Measurements from ENCODE around the gene IDE. TPM values are rescaled to one million over a fixed set of nuclear protein-coding genes. Genes with fewer than 3 reads are reported as not detected.

Gene IDE
- total and polyA plus RNA-seq, 2 donors (not counting 3 experiments of a cell fraction or from before 2014, with no cell fraction given) = 10.7 to 52.6 TPM

DNA sequence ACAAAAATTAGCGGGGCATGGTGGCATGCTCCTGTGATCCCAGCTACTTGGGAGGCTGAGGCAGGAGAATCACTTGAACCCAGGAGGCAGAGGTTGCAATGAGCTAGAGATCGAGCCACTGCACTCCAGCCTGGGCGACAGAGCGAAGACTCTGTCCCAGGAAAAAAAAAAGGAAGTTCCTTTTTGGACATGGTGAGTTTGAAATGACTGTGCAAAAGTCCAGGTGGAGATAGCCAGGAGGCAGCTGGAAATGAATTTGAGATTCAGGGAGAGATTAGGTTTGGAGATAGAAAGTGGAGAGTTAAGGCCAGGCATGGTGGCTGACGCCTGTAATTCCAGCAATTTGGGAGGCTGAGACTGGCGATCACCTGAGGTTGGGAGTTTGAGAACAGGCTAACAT, 143.8 kb downstream of the IDE start:
- Histone ChIP-seq H2AFZ (ENCODE audit: low read depth, low read length) (no peak overlapping the region), H3K9me1 (replicated peaks; ENCODE audit: control insufficient read depth, extremely low read depth, insufficient read depth, low read length) (no peaks in the 10 kb centered on the region), H3K36me3 (ENCODE audit: control insufficient read depth in 2 of 2, extremely low read depth in 1 of 2, insufficient read depth in 2 of 2, low read length in 2 of 2) (no peaks in the 10 kb centered on the region), H3K4me2 (ENCODE audit: insufficient read depth, low read length) (no peak overlapping the region), H4K20me1 (replicated peaks; ENCODE audit: control insufficient read depth, extremely low read depth, insufficient read depth, low read length) (no peaks in the 10 kb centered on the region), H3K27me3 (ENCODE audit: control insufficient read depth in 2 of 2, insufficient read depth in 2 of 2, low read length in 2 of 2) (no peaks in the 10 kb centered on the region), H3K9me3 (replicated peaks; ENCODE audit: control insufficient read depth, insufficient read depth, low read length) (no peaks in the 10 kb centered on the region), H3K4me1 (ENCODE audit: control insufficient read depth, extremely low read depth, insufficient read depth, low read length) (peaks cover 10% of the 10 kb centered on the region), H3K27ac (ENCODE audit: insufficient read depth, low read depth, low read length) (no peak overlapping the region), H3K9ac (replicated peaks; ENCODE audit: extremely low read depth, insufficient read depth, low read length) (no peak overlapping the region), H3K79me2 (ENCODE audit: control insufficient read depth, insufficient read depth, low read length) (no peaks in the 10 kb centered on the region), H3K4me3 (replicated peaks in 1 of 3; ENCODE audit: insufficient read depth in 1 of 3, low read depth in 1 of 3, low read length in 3 of 3) (no peak overlapping the region)
- intact Hi-C loops (cut with micrococcal nuclease) (loop anchor here (5.0 kb wide), 2 partner anchors 138 to 573 kb away; partner anchors contain the start of genes CPEB3 and MARCHF5), dilution Hi-C loops (cut with MboI; ENCODE audit: extremely low pct_ligation_motif_present, low sequenced_read_pairs) (no loop called here)
- DNase-seq (ENCODE audit: low read depth, low spot score) (no peak), FAIRE-seq (no peak)
- no peak for TF ChIP-seq GATA2 (IDR thresholded peaks at IDR 0.05; ENCODE audit: insufficient read depth, insufficient read length, low read depth, low read length)
- TF ChIP-seq FOS (IDR thresholded peaks at IDR 0.05; ENCODE audit: borderline replicate concordance, insufficient read depth, low read length) = no peak
- TF ChIP-seq, protein P1, sequence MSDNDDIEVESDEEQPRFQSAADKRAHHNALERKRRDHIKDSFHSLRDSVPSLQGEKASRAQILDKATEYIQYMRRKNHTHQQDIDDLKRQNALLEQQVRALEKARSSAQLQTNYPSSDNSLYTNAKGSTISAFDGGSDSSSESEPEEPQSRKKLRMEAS (IDR thresholded peaks at IDR 0.05; ENCODE audit: insufficient read depth, insufficient read length) = no peak
- no peak for TF ChIP-seq POLR2A (IDR thresholded peaks at IDR 0.05; ENCODE audit: low read depth, low read length)
- ChIA-PET CTCF (no interaction called here), POLR2A (no interaction called here)
- BruUV-seq (replicated peaks) = no TSS peak

DNA sequence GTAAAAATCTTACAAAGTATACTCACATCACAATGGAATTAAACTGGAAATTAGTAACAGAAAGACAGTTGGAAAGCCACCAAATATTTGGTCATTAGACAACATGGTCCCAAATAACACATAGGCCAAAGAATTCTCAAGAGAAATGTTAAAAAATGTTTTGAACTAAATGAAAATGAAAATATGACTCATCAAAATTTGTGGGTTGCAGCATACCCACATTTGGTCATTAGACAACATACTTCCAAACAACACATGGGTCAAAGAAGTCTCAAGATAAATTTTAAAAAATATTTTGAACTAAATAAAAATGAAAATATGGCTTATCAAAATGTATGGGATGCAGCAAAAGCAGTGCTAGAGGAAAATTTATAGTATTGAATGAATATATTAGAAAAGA, 152.3 kb downstream of the IDE start:
- intact Hi-C loops (cut with micrococcal nuclease) = no loop called here
- POLR2A ChIA-PET = no interaction called here
- H3K9me1 ChIP-seq (replicated peaks; ENCODE audit: control insufficient read depth, extremely low read depth, insufficient read depth, low read length) = no peaks in the 10 kb centered on the region

More for the DNA sequence above, 152.3 kb downstream of the IDE start:
- TF ChIP-seq GATA2 (IDR thresholded peaks at IDR 0.05; ENCODE audit: insufficient read depth, insufficient read length, low read depth, low read length) (no peak), POLR2AphosphoS5 (IDR thresholded peaks at IDR 0.05; ENCODE audit: insufficient read depth, low read depth, low read length) (no peak), FOS (IDR thresholded peaks at IDR 0.05; ENCODE audit: borderline replicate concordance, insufficient read depth, low read length) (no peak), POLR2A (IDR thresholded peaks at IDR 0.05; ENCODE audit: low read depth, low read length) (no peak), MYC (IDR thresholded peaks at IDR 0.05; ENCODE audit: low read depth, low read length) (no peak), EZH2 (IDR thresholded peaks at IDR 0.05; ENCODE audit: borderline replicate concordance, low read depth, low read length, severe bottlenecking) (no peak), JUN (IDR thresholded peaks at IDR 0.05; ENCODE audit: borderline replicate concordance, insufficient read depth, insufficient read length, low read depth) (no peak)
- TF ChIP-seq, protein P1 (IDR thresholded peaks at IDR 0.05; ENCODE audit: insufficient read depth, insufficient read length) = no peak
- TF ChIP-seq, protein P2, sequence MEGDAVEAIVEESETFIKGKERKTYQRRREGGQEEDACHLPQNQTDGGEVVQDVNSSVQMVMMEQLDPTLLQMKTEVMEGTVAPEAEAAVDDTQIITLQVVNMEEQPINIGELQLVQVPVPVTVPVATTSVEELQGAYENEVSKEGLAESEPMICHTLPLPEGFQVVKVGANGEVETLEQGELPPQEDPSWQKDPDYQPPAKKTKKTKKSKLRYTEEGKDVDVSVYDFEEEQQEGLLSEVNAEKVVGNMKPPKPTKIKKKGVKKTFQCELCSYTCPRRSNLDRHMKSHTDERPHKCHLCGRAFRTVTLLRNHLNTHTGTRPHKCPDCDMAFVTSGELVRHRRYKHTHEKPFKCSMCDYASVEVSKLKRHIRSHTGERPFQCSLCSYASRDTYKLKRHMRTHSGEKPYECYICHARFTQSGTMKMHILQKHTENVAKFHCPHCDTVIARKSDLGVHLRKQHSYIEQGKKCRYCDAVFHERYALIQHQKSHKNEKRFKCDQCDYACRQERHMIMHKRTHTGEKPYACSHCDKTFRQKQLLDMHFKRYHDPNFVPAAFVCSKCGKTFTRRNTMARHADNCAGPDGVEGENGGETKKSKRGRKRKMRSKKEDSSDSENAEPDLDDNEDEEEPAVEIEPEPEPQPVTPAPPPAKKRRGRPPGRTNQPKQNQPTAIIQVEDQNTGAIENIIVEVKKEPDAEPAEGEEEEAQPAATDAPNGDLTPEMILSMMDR (IDR thresholded peaks at IDR 0.05; ENCODE audit: extremely low read depth in 1 of 2, insufficient read depth in 1 of 2, low read depth in 1 of 2, low read length in 2 of 2) = no peak
- Histone ChIP-seq H3K9ac (replicated peaks; ENCODE audit: extremely low read depth, insufficient read depth, low read length) (no peak overlapping the region), H3K27me3 (ENCODE audit: control insufficient read depth in 2 of 2, insufficient read depth in 2 of 2, low read length in 2 of 2) (peaks cover 2 to 3% of the 10 kb centered on the region in 2 experiments), H2AFZ (ENCODE audit: low read depth, low read length) (no peak overlapping the region), H3K36me3 (ENCODE audit: control insufficient read depth in 2 of 2, extremely low read depth in 1 of 2, insufficient read depth in 2 of 2, low read length in 2 of 2) (no peaks in the 10 kb centered on the region), H3K27ac (ENCODE audit: insufficient read depth, low read depth, low read length) (no peak overlapping the region), H3K79me2 (ENCODE audit: control insufficient read depth, insufficient read depth, low read length) (no peaks in the 10 kb centered on the region), H3K9me3 (replicated peaks; ENCODE audit: control insufficient read depth, insufficient read depth, low read length) (no peaks in the 10 kb centered on the region), H4K20me1 (replicated peaks; ENCODE audit: control insufficient read depth, extremely low read depth, insufficient read depth, low read length) (no peaks in the 10 kb centered on the region), H3K4me1 (ENCODE audit: control insufficient read depth, extremely low read depth, insufficient read depth, low read length) (peaks cover 4% of the 10 kb centered on the region), H3K4me3 (replicated peaks in 1 of 3; ENCODE audit: insufficient read depth in 1 of 3, low read depth in 1 of 3, low read length in 3 of 3) (no peak overlapping the region), H3K4me2 (ENCODE audit: insufficient read depth, low read length) (no peak overlapping the region)
- DNase-seq (ENCODE audit: low read depth, low spot score) (no peak), FAIRE-seq (no peak)
- no TSS peak for BruUV-seq (replicated peaks)
- dilution Hi-C loops (cut with MboI; ENCODE audit: extremely low pct_ligation_motif_present, low sequenced_read_pairs) = no loop called here
- CTCF ChIA-PET = interaction anchor here (2.0 to 2.7 kb wide), 2 partner anchors 334 to 347 kb away, joined by 8 to 21 read pairs; no protein-coding TSS in a partner anchor
